Stimulated activated CD4-positive, alpha-beta T cell treated with anti-CD3 and anti-CD28 coated beads, Interleukin-4, amount 100 ng/mL, for 48 hours (primary cell): ENCODE data around the gene SRP14.

Source experiments
- DNase-seq, 2 donors: peaks; one replicate each; pipeline ENCODE4 v3.0.0-alpha.2; 2020; ENCODE audit warnings: low read depth in 2 of 2

The SRP14 gene

GRCh38 chr15:40067921-40068624 lies 29.1 kb upstream of the SRP14 start:
- DNase-seq, result no peak

- no peak for DNase-seq
Observed at GRCh38 chr15:40066589-40066988, 27.6 kb upstream of the SRP14 start.

- DNase-seq, result no peak
Observed at GRCh38 chr15:40065166-40065565, 26.2 kb upstream of the SRP14 start.

- no peak for DNase-seq
Observed at GRCh38 chr15:40064231-40064894, 25.4 kb upstream of the SRP14 start.

- DNase-seq, result no peak
Observed at GRCh38 chr15:40063563-40064011, 24.6 kb upstream of the SRP14 start.

GRCh38 chr15:40062816-40063562 lies 24.0 kb upstream of the SRP14 start:
- DNase-seq, result no peak

- no peak for DNase-seq
Observed at GRCh38 chr15:40061212-40061901, 22.4 kb upstream of the SRP14 start.

- no peak for DNase-seq
Observed at GRCh38 chr15:40060236-40060961, 21.4 kb upstream of the SRP14 start.

GRCh38 chr15:40059821-40060220 lies 20.8 kb upstream of the SRP14 start:
- no peak for DNase-seq

- DNase-seq, result no peak
Observed at GRCh38 chr15:40058476-40059140, 19.6 kb upstream of the SRP14 start.

- DNase-seq, result no peak
Observed at GRCh38 chr15:40055576-40056293, 16.8 kb upstream of the SRP14 start.

- no peak for DNase-seq
Observed at GRCh38 chr15:40054855-40055575, 16.0 kb upstream of the SRP14 start.

- DNase-seq, result no peak
Observed at GRCh38 chr15:40054605-40054854, 15.5 kb upstream of the SRP14 start.

- DNase-seq, result no peak
Observed at GRCh38 chr15:40053831-40054604, 15.0 kb upstream of the SRP14 start.

GRCh38 chr15:40053079-40053830 lies 14.3 kb upstream of the SRP14 start:
- DNase-seq, result no peak

- DNase-seq, result no peak
Observed at GRCh38 chr15:40052604-40053003, 13.6 kb upstream of the SRP14 start.

- no peak for DNase-seq
Observed at GRCh38 chr15:40051616-40052415, 12.8 kb upstream of the SRP14 start.
